HL-60 (cell line): Measurements from ENCODE around the gene KRTAP2-1.

ENCODE experiments used
- POLR2AphosphoS5 ChIP-seq: IDR thresholded peaks from 2 replicates; pipeline ENCODE4 v1.6.1; 2012; ENCODE audit warnings: low read depth
- TF ChIP-seq, protein P1 (sequence below): IDR thresholded peaks from one replicate; pipeline ENCODE4 v1.5.1; 2011; ENCODE audit warnings: low read length, control low read depth, inconsistent platforms; ENCODE audit not compliant: insufficient read depth
- TF ChIP-seq, protein P2 (sequence below): IDR thresholded peaks from 2 replicates; pipeline ENCODE4 v1.6.1; 2012; ENCODE audit warnings: low read depth; ENCODE audit not compliant: insufficient replicate concordance

DNA sequence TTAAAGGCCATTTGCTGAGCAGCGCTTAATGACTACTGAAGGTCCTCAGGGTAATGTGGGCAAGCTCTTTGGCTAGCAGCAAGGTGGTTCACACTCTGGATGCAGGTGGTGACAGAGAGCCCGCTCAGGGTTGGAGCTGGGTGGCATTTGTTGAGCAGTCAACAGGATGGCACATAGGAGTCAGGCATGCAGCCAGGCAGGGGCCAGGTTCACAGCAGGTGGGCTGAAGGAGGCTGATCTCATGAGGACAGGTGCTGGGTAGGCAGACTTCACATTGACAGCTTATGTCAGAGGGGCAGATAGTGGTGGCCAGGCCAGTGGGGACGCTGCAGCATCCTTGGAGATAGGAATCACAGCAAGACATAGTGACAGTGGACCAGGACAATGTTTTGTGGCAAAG, 42.7 kb downstream of the KRTAP2-1 start:
- TF ChIP-seq, protein P1, sequence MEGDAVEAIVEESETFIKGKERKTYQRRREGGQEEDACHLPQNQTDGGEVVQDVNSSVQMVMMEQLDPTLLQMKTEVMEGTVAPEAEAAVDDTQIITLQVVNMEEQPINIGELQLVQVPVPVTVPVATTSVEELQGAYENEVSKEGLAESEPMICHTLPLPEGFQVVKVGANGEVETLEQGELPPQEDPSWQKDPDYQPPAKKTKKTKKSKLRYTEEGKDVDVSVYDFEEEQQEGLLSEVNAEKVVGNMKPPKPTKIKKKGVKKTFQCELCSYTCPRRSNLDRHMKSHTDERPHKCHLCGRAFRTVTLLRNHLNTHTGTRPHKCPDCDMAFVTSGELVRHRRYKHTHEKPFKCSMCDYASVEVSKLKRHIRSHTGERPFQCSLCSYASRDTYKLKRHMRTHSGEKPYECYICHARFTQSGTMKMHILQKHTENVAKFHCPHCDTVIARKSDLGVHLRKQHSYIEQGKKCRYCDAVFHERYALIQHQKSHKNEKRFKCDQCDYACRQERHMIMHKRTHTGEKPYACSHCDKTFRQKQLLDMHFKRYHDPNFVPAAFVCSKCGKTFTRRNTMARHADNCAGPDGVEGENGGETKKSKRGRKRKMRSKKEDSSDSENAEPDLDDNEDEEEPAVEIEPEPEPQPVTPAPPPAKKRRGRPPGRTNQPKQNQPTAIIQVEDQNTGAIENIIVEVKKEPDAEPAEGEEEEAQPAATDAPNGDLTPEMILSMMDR = no peak
- TF ChIP-seq, protein P2, sequence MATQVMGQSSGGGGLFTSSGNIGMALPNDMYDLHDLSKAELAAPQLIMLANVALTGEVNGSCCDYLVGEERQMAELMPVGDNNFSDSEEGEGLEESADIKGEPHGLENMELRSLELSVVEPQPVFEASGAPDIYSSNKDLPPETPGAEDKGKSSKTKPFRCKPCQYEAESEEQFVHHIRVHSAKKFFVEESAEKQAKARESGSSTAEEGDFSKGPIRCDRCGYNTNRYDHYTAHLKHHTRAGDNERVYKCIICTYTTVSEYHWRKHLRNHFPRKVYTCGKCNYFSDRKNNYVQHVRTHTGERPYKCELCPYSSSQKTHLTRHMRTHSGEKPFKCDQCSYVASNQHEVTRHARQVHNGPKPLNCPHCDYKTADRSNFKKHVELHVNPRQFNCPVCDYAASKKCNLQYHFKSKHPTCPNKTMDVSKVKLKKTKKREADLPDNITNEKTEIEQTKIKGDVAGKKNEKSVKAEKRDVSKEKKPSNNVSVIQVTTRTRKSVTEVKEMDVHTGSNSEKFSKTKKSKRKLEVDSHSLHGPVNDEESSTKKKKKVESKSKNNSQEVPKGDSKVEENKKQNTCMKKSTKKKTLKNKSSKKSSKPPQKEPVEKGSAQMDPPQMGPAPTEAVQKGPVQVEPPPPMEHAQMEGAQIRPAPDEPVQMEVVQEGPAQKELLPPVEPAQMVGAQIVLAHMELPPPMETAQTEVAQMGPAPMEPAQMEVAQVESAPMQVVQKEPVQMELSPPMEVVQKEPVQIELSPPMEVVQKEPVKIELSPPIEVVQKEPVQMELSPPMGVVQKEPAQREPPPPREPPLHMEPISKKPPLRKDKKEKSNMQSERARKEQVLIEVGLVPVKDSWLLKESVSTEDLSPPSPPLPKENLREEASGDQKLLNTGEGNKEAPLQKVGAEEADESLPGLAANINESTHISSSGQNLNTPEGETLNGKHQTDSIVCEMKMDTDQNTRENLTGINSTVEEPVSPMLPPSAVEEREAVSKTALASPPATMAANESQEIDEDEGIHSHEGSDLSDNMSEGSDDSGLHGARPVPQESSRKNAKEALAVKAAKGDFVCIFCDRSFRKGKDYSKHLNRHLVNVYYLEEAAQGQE = no peak
- no peak for TF ChIP-seq POLR2AphosphoS5
